HCT116 (cell line): ENCODE measurements around the gene TBATA.

Source experiments
- CTCF ChIP-seq, 3 experiments: fragments of 200-600 bp in 1 of 3; sonication (generic) in 1 of 3; IDR thresholded peaks in 2 of 3; conservative IDR thresholded peaks in 1 of 3; 2 replicates each; pipeline ENCODE4 v1.5.1; 2012 to 2017; ENCODE audit warnings: low read depth in 2 of 3, low read length in 2 of 3, antibody characterized with exemption in 1 of 3, borderline replicate concordance in 1 of 3, control low read depth in 1 of 3, mild to moderate bottlenecking in 1 of 3, mixed read lengths in 1 of 3, mixed run types in 1 of 3, moderate library complexity in 1 of 3; ENCODE audit not compliant: insufficient read depth in 1 of 3
- EZH2 ChIP-seq: fragments of 200-600 bp; sonication (generic); IDR thresholded peaks from 2 replicates; pipeline ENCODE4 v1.6.1; 2017; ENCODE audit warnings: antibody characterized with exemption, mixed run types
- FOSL1 ChIP-seq: IDR thresholded peaks from 2 replicates; pipeline ENCODE4 v1.6.1; 2012; ENCODE audit warnings: low read depth
- POLR2A ChIP-seq: IDR thresholded peaks from 2 replicates; pipeline ENCODE4 v1.7.0; 2011; ENCODE audit warnings: borderline replicate concordance; ENCODE audit not compliant: insufficient read depth, insufficient read length; ENCODE audit errors: extremely low read depth
- POLR2AphosphoS5 ChIP-seq: IDR thresholded peaks from 2 replicates; pipeline ENCODE4 v1.6.1; 2011; ENCODE audit warnings: mild to moderate bottlenecking, low read depth, low read length, moderate library complexity
- RAD21 ChIP-seq: IDR thresholded peaks from 2 replicates; pipeline ENCODE4 v1.6.1; 2012; ENCODE audit warnings: low read depth, mild to moderate bottlenecking
- TCF7L2 ChIP-seq: IDR thresholded peaks from 2 replicates; pipeline ENCODE4 v1.7.0; 2011; ENCODE audit warnings: borderline replicate concordance, inconsistent platforms; ENCODE audit not compliant: insufficient read depth, insufficient read length; ENCODE audit errors: extremely low read depth
- ZNF274 ChIP-seq: fragments of 200-500 bp; sonication (Bioruptor generic); IDR thresholded peaks from 2 replicates; pipeline ENCODE4 v1.6.1; 2014; ENCODE audit warnings: mild to moderate bottlenecking, low read depth, low read length, inconsistent platforms
- TF ChIP-seq, protein P1 (sequence below): IDR thresholded peaks from 2 replicates; pipeline ENCODE4 v1.6.1; 2012
- TF ChIP-seq, protein P2 (sequence below): IDR thresholded peaks from 2 replicates; pipeline ENCODE4 v1.6.1; 2012

GRCh38 chr10:70728328-70728727 is 56.8 kb downstream of the TBATA start:
- TF ChIP-seq CTCF (IDR thresholded peaks at IDR 0.05 in 2 of 3, conservative IDR thresholded peaks at IDR 0.05 in 1 of 3; ENCODE audit: borderline replicate concordance in 1 of 3, insufficient read depth in 1 of 3, low read depth in 2 of 3, low read length in 2 of 3): no peak
- TF ChIP-seq POLR2A: no peak
- no peak for TF ChIP-seq TCF7L2
- TF ChIP-seq, protein P1, sequence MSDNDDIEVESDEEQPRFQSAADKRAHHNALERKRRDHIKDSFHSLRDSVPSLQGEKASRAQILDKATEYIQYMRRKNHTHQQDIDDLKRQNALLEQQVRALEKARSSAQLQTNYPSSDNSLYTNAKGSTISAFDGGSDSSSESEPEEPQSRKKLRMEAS: no peak
- TF ChIP-seq POLR2AphosphoS5: no peak
- TF ChIP-seq, protein P2, sequence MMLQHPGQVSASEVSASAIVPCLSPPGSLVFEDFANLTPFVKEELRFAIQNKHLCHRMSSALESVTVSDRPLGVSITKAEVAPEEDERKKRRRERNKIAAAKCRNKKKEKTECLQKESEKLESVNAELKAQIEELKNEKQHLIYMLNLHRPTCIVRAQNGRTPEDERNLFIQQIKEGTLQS: no peak
- no peak for TF ChIP-seq RAD21
- no peak for TF ChIP-seq ZNF274
- no peak for TF ChIP-seq EZH2
- TF ChIP-seq FOSL1: no peak
